HG03025 (cell line): Measurements from ENCODE around the gene PTPRN2.

Source experiments
- ATAC-seq: cut with Tn5 transposase; IDR thresholded peaks from one replicate; pipeline ENCODE4 v1.9.1; 2021; ENCODE audit warnings: mild to moderate bottlenecking, moderate library complexity; ENCODE audit not compliant: unreplicated experiment, low FRiP score

PTPRN2 gene

GRCh38 chr7:157633465-157634185, 954.0 kb downstream of the PTPRN2 start:
- no peak for ATAC-seq

- ATAC-seq, result no peak
Observed at GRCh38 chr7:157630301-157630853, 957.2 kb downstream of the PTPRN2 start.

GRCh38 chr7:157628456-157628855, 959.2 kb downstream of the PTPRN2 start:
- no peak for ATAC-seq

GRCh38 chr7:157627646-157628045, 960.0 kb downstream of the PTPRN2 start:
- ATAC-seq, result no peak

- ATAC-seq, result no peak
Observed at GRCh38 chr7:157627033-157627432, 960.6 kb downstream of the PTPRN2 start.

- ATAC-seq, result no peak
Observed at GRCh38 chr7:157625973-157626742, 961.5 kb downstream of the PTPRN2 start.

GRCh38 chr7:157623556-157623955, 964.1 kb downstream of the PTPRN2 start:
- no peak for ATAC-seq

- no peak for ATAC-seq
Observed at GRCh38 chr7:157622408-157623205, 965.0 kb downstream of the PTPRN2 start.

- ATAC-seq, result no peak
Observed at GRCh38 chr7:157622000-157622399, 965.6 kb downstream of the PTPRN2 start.

GRCh38 chr7:157621131-157621681, 966.4 kb downstream of the PTPRN2 start:
- no peak for ATAC-seq

- no peak for ATAC-seq
Observed at GRCh38 chr7:157620616-157621015, 967.0 kb downstream of the PTPRN2 start.

- ATAC-seq, result no peak
Observed at GRCh38 chr7:157619753-157620525, 967.7 kb downstream of the PTPRN2 start.

GRCh38 chr7:157618823-157619606, 968.6 kb downstream of the PTPRN2 start:
- no peak for ATAC-seq

GRCh38 chr7:157618091-157618726, 969.4 kb downstream of the PTPRN2 start:
- ATAC-seq, result no peak

GRCh38 chr7:157617401-157617800, 970.2 kb downstream of the PTPRN2 start:
- ATAC-seq, result no peak

GRCh38 chr7:157616931-157617330, 970.7 kb downstream of the PTPRN2 start:
- ATAC-seq, result no peak

GRCh38 chr7:157616426-157616825, 971.2 kb downstream of the PTPRN2 start:
- no peak for ATAC-seq

- ATAC-seq, result no peak
Observed at GRCh38 chr7:157615852-157616251, 971.8 kb downstream of the PTPRN2 start.
